H9 (cell line): ENCODE measurements around the gene FBXO10. TPM values are rescaled to one million over a fixed set of nuclear protein-coding genes. Genes with fewer than 3 reads are reported as not detected.

ENCODE experiments used
- DNase-seq: peaks from one replicate; pipeline ENCODE4 v3.0.0-alpha.2; 2017
- H2AFZ ChIP-seq: one replicate; pipeline ENCODE4 v1.6.1; 2013; ENCODE audit warnings: mild to moderate bottlenecking, low read length, control low read depth, moderate library complexity
- H2AK5ac ChIP-seq: 2 replicates; pipeline ENCODE4 v1.6.1; 2013; ENCODE audit warnings: low read length, control low read depth, mixed read lengths; ENCODE audit not compliant: insufficient read length
- H2BK120ac ChIP-seq: one replicate; pipeline ENCODE4 v1.6.1; 2013; ENCODE audit warnings: low read depth, mild to moderate bottlenecking, low read length, control low read depth, inconsistent platforms; ENCODE audit not compliant: poor library complexity, severe bottlenecking
- H2BK12ac ChIP-seq: 2 replicates; pipeline ENCODE4 v1.6.1; 2013; ENCODE audit warnings: low read length, control low read depth, mixed read lengths, low read depth; ENCODE audit not compliant: insufficient read length
- H2BK15ac ChIP-seq: 2 replicates; pipeline ENCODE4 v1.6.1; 2013; ENCODE audit warnings: low read depth, low read length, control low read depth
- H2BK20ac ChIP-seq: one replicate; pipeline ENCODE4 v1.6.1; 2013; ENCODE audit warnings: low read depth, mild to moderate bottlenecking, low read length, control low read depth, inconsistent platforms; ENCODE audit not compliant: poor library complexity, severe bottlenecking
- H2BK5ac ChIP-seq: 2 replicates; pipeline ENCODE4 v1.6.1; 2013; ENCODE audit warnings: low read length, control low read depth, mixed read lengths; ENCODE audit not compliant: insufficient read length
- H3K14ac ChIP-seq: 2 replicates; pipeline ENCODE4 v1.6.1; 2013; ENCODE audit warnings: low read length, control low read depth; ENCODE audit not compliant: insufficient read depth
- H3K18ac ChIP-seq: 2 replicates; pipeline ENCODE4 v1.6.1; 2013; ENCODE audit warnings: low read depth, mild to moderate bottlenecking, mixed read lengths, low read length, control low read depth; ENCODE audit not compliant: insufficient read length
- H3K23ac ChIP-seq: 2 replicates; pipeline ENCODE4 v1.6.1; 2013; ENCODE audit warnings: low read length, control low read depth, mixed read lengths, low read depth; ENCODE audit not compliant: insufficient read length
- H3K23me2 ChIP-seq: 2 replicates; pipeline ENCODE4 v1.6.1; 2013; ENCODE audit warnings: low read depth, mild to moderate bottlenecking, mixed read lengths, low read length, control low read depth; ENCODE audit not compliant: insufficient read length, poor library complexity, severe bottlenecking
- H3K27ac ChIP-seq: 2 replicates; pipeline ENCODE4 v1.5.1; 2013; ENCODE audit warnings: low read length, control low read depth, mixed read lengths, low read depth; ENCODE audit not compliant: insufficient read length
- H3K27me3 ChIP-seq: 2 replicates; pipeline ENCODE4 v1.6.1; 2013; ENCODE audit warnings: low read length, control low read depth, inconsistent platforms; ENCODE audit not compliant: insufficient read depth
- H3K4ac ChIP-seq: 2 replicates; pipeline ENCODE4 v1.6.1; 2013; ENCODE audit warnings: low read depth, mild to moderate bottlenecking, control low read depth, inconsistent platforms, low read length, moderate library complexity
- H3K4me1 ChIP-seq: 2 replicates; pipeline ENCODE4 v1.6.1; 2013; ENCODE audit warnings: low read length, control low read depth, inconsistent platforms; ENCODE audit not compliant: insufficient read depth
- H3K4me2 ChIP-seq: 2 replicates; pipeline ENCODE4 v1.6.1; 2013; ENCODE audit warnings: low read length, control low read depth, mixed read lengths; ENCODE audit not compliant: insufficient read length, insufficient read depth
- H3K56ac ChIP-seq: 2 replicates; pipeline ENCODE4 v1.6.1; 2013; ENCODE audit warnings: low read depth, mild to moderate bottlenecking, mixed read lengths, low read length, control low read depth; ENCODE audit not compliant: insufficient read length
- H3K79me1 ChIP-seq: 2 replicates; pipeline ENCODE4 v1.6.1; 2013; ENCODE audit warnings: low read depth, mild to moderate bottlenecking, moderate library complexity, low read length, control low read depth, inconsistent platforms; ENCODE audit not compliant: insufficient read depth, poor library complexity, severe bottlenecking
- H3K79me2 ChIP-seq: 2 replicates; pipeline ENCODE4 v1.6.1; 2013; ENCODE audit warnings: low read length, control low read depth, inconsistent platforms; ENCODE audit not compliant: insufficient read depth
- H3K9ac ChIP-seq: 2 replicates; pipeline ENCODE4 v1.6.1; 2013; ENCODE audit warnings: low read length, control low read depth, mixed read lengths; ENCODE audit not compliant: insufficient read length; ENCODE audit errors: extremely low read depth
- H3K9me3 ChIP-seq: one replicate; pipeline ENCODE4 v1.6.1; 2013; ENCODE audit warnings: low read depth, low read length, inconsistent platforms; ENCODE audit not compliant: control insufficient read depth
- H3T11ph ChIP-seq: one replicate; pipeline ENCODE4 v1.6.1; 2013; ENCODE audit warnings: mild to moderate bottlenecking, low read length, control low read depth, inconsistent platforms
- H4K20me1 ChIP-seq: one replicate; pipeline ENCODE4 v1.6.1; 2013; ENCODE audit not compliant: control insufficient read depth, insufficient read length, insufficient read depth
- H4K5ac ChIP-seq: 2 replicates; pipeline ENCODE4 v1.6.1; 2013; ENCODE audit warnings: low read depth, mild to moderate bottlenecking, mixed read lengths, low read length, control low read depth; ENCODE audit not compliant: insufficient read length
- H4K8ac ChIP-seq: replicated peaks from 2 replicates; pipeline ENCODE4 v1.6.1; 2013; ENCODE audit warnings: low read length, control low read depth, mixed read lengths, low read depth; ENCODE audit not compliant: insufficient read length
- H4K91ac ChIP-seq: 2 replicates; pipeline ENCODE4 v1.6.1; 2013; ENCODE audit warnings: low read depth, mild to moderate bottlenecking, moderate library complexity, mixed read lengths, low read length, control low read depth; ENCODE audit not compliant: insufficient read length
- H3K27ac Mint-ChIP-seq, 3 experiments: 2 replicates in 2 of 3; 3 replicates in 1 of 3; pipeline ENCODE4 v1.8.0; 2020 to 2021; ENCODE audit warnings: mixed read lengths in 3 of 3, mild to moderate bottlenecking in 1 of 3, moderate library complexity in 1 of 3
- H3K27me3 Mint-ChIP-seq: 2 replicates; pipeline ENCODE4 v1.8.0; 2021; ENCODE audit warnings: low read depth, mild to moderate bottlenecking, moderate library complexity, mixed read lengths
- H3K36me3 Mint-ChIP-seq, 3 experiments: 2 replicates in 2 of 3; 3 replicates in 1 of 3; pipeline ENCODE4 v1.8.0; 2020 to 2021; ENCODE audit warnings: low read depth in 3 of 3, mixed read lengths in 3 of 3; ENCODE audit not compliant: insufficient read depth in 1 of 3
- H3K4me1 Mint-ChIP-seq, 2 experiments: 2 replicates each; pipeline ENCODE4 v1.8.0; 2020; ENCODE audit warnings: mixed read lengths in 2 of 2
- H3K4me3 Mint-ChIP-seq, 2 experiments: 2 replicates in 1 of 2; 3 replicates in 1 of 2; pipeline ENCODE4 v1.8.0; 2020 to 2021; ENCODE audit warnings: mild to moderate bottlenecking in 2 of 2, mixed read lengths in 2 of 2, moderate library complexity in 1 of 2
- H3K9me3 Mint-ChIP-seq, 2 experiments: 2 replicates in 1 of 2; 3 replicates in 1 of 2; pipeline ENCODE4 v1.8.0; 2020; ENCODE audit warnings: mild to moderate bottlenecking in 2 of 2, mixed read lengths in 2 of 2, moderate library complexity in 1 of 2
- WGBS: extraction: QIAGEN DNeasy Blood & Tissue Kit; methylation state at CpG from one replicate; pipeline ENCODE4 v1.1.7; 2013; ENCODE audit warnings: missing lambda C conversion rate, low lambda C conversion rate, mixed read lengths; ENCODE audit not compliant: insufficient read length; ENCODE audit errors: extremely low coverage; 5-methylcytosine and 5-hydroxymethylcytosine counted together
- total RNA-seq: library from RNA; stranded (reverse); gene quantifications from 2 replicates; pipeline ENCODE4 v1.2.1, GENCODE V29; 2021
- TF ChIP-seq, protein P1 (sequence below): fragments of 200-600 bp; sonication (generic); conservative IDR thresholded peaks from 3 replicates; pipeline ENCODE4 v1.8.0; 2021; ENCODE audit warnings: antibody characterized with exemption, mild to moderate bottlenecking

FBXO10 gene
- total RNA-seq, 1 experiment from 2014 or later = 16.8 TPM

DNA sequence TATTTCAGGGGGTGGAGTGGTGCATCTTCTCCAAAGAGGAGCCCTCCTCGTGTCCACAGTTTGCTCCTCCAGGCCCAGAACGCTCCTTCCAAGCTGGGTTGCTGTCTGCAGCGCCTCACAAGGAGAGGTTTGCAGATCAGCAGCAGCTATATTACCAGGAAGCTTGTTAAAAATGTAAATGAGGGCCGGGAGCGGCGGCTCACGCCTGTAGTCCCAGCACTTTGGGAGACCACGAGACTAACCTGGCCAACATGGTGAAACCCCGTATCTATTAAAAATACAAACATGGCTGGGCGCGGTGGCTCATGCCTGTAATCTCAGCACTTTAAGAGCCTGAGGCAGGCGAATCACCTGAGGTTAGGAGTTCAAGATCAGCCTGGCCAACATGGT, 49.6 kb upstream of the FBXO10 start:
- Mint-ChIP-seq H3K4me1 (peaks cover 25 to 30% of the 10 kb centered on the region in 2 experiments), H3K27me3 (no peaks in the 10 kb centered on the region), H3K36me3 (no peaks in the 10 kb centered on the region), H3K4me3 (no peak overlapping the region), H3K9me3 (no peaks in the 10 kb centered on the region; a peak in 1 of 5 replicates), H3K27ac (no peak overlapping the region)
- Histone ChIP-seq H3K79me2 (no peaks in the 10 kb centered on the region), H2AFZ (no peak overlapping the region), H4K91ac (no peak overlapping the region), H4K8ac (no peak overlapping the region), H2BK20ac (no peak overlapping the region), H3K79me1 (no peaks in the 10 kb centered on the region), H3K4ac (no peak overlapping the region), H2AK5ac (no peak overlapping the region), H3K9ac (no peak overlapping the region), H3K9me3 (no peaks in the 10 kb centered on the region), H2BK12ac (no peak overlapping the region), H2BK120ac (no peak overlapping the region), H4K5ac (no peak overlapping the region), H2BK15ac (no peak overlapping the region), H3K23ac (no peak overlapping the region), H3K27ac (no peak overlapping the region), H3K4me1 (peaks cover 8% of the 10 kb centered on the region; the same call in 1 of the 2 replicates), H3K56ac (no peak overlapping the region), H3K27me3 (no peaks in the 10 kb centered on the region), H4K20me1 (no peaks in the 10 kb centered on the region), H3K14ac (no peak overlapping the region), H3T11ph (no peak overlapping the region), H3K23me2 (no peaks in the 10 kb centered on the region), H2BK5ac (no peak overlapping the region), H3K18ac (no peak overlapping the region), H3K4me2 (no peak overlapping the region)
- DNase-seq = no peak
- TF ChIP-seq, protein P1, sequence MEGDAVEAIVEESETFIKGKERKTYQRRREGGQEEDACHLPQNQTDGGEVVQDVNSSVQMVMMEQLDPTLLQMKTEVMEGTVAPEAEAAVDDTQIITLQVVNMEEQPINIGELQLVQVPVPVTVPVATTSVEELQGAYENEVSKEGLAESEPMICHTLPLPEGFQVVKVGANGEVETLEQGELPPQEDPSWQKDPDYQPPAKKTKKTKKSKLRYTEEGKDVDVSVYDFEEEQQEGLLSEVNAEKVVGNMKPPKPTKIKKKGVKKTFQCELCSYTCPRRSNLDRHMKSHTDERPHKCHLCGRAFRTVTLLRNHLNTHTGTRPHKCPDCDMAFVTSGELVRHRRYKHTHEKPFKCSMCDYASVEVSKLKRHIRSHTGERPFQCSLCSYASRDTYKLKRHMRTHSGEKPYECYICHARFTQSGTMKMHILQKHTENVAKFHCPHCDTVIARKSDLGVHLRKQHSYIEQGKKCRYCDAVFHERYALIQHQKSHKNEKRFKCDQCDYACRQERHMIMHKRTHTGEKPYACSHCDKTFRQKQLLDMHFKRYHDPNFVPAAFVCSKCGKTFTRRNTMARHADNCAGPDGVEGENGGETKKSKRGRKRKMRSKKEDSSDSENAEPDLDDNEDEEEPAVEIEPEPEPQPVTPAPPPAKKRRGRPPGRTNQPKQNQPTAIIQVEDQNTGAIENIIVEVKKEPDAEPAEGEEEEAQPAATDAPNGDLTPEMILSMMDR = no peak
- WGBS = no CpG with 5 or more reads among the region's 12 CpGs
